ENCODE results near the gene PLIN4.
A peak's percentile ranks its signal among the peaks of the same experiment; 100 is the strongest.

Gene PLIN4

GRCh38 chr19:4523306-4524110 is 5.2 kb upstream of the PLIN4 start:
- peak in 1 of 2 experiments; percentile 34 for DNase-seq

- no peak for DNase-seq
These were observed 4.2 kb upstream of the PLIN4 start for GRCh38 chr19:4522291-4523002.

- no peak for DNase-seq
These were observed 3.6 kb upstream of the PLIN4 start for GRCh38 chr19:4521888-4522242.

- DNase-seq, result no peak
These were observed 3.0 kb upstream of the PLIN4 start for GRCh38 chr19:4521170-4521887.

GRCh38 chr19:4519521-4520277 is 1.4 kb upstream of the PLIN4 start:
- DNase-seq, result no peak

- DNase-seq, result no peak
These were observed 848 bp upstream of the PLIN4 start for GRCh38 chr19:4519172-4519496.

- DNase-seq, result no peak
These were observed 732 bp downstream of the PLIN4 start for GRCh38 chr19:4517451-4518057.

GRCh38 chr19:4516939-4517300 is 1.4 kb downstream of the PLIN4 start:
- no peak for DNase-seq

- no peak for DNase-seq
These were observed 1.9 kb downstream of the PLIN4 start for GRCh38 chr19:4516199-4516938.

DNA sequence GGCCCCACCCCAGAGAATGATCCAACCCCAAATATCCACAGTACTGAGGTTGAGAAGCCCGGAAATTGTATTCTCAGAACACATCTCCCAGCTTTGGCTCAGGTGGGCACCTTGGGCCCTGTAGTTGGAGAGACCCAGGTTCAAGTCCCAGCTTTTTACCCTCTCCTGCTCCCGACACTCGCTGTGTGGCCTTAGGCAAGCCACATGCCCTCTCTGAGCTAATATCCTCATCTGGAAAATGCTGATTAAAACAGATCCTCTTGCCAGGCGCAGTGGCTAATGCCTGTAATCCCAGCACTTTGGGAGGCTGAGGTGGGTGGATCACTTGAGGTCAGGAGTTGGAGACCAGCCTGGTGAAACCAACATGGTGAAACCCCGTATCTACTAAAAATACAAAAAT is 2.6 kb downstream of the PLIN4 start:
- no peak for DNase-seq

- no peak for DNase-seq
These were observed 5.0 kb downstream of the PLIN4 start for GRCh38 chr19:4513248-4513647.

GRCh38 chr19:4512070-4512469 is 6.2 kb downstream of the PLIN4 start:
- DNase-seq, result no peak

DNA sequence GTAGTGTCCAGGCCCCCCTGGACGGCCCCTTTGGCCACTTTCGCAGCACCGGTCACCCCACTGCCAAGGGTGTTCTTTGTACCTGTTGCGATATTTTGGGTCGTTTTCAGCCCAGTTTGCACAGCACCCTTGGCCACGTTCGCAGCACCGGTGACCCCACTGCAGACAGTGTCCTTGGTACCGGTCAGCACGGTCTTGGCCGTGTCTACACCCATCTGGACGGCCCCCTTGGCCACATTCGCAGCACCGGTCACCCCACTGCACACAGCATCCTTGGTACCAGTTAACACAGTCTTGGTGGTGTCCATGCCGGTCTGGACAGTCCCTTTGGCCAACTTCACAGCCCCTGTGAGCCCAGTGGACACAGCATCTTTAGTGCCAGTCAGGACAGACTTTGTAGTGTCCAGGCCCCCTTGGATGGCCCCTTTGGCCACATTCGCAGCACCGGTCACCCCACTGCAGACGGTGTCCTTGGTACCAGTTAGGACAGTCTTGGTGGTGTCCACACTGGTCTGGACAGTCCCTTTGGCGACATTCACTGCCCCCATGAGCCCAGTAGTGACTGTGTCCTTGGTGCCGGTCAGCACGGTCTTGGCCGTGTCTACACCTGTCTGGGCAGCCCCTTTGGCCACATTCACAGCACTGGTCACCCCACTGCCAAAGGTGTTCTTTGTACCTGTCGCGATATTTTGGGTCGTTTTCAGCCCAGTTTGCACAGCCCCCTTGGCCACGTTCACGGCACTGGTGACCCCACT is 6.8 kb downstream of the PLIN4 start:
- DNase-seq, result no peak

DNA sequence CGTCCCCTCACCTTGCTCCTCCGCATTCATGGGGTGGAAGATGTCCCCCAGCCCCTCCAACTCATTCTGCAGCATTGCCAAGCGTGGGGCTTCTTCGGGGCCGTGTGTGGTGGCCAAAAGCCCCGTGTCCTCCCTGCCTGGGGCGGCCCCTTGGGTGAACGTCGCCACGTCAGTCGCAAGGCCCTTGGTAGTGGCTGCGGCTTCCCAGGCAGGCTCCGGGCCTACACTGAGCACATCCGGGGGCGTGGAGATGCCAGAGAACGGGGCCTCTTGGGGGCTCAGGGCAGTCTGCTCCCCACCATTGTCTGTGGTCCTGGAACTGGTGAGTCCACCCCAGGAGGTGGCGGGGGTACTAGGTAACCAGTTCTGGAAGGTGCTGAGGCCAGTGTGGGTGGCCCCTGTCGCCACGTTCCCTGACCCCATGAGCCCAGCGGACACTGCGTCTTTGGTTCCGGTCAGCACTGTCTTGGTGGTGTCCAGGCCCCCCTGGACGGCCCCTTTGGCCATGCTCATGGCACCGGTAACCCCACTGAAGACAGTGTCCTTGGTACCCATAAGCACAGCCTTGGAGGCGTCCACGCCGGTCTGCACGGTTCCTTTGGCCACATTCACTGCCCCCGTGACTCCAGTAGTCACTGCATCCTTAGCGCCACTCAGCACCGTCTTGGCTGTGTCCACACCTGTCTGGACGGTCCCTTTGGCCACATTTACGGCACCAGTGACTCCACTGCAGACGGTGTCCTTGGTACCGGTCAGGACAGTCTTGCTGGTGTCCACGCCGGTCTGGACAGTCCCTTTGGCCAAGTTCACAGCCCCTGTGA is 7.6 kb downstream of the PLIN4 start:
- DNase-seq, result no peak

DNA sequence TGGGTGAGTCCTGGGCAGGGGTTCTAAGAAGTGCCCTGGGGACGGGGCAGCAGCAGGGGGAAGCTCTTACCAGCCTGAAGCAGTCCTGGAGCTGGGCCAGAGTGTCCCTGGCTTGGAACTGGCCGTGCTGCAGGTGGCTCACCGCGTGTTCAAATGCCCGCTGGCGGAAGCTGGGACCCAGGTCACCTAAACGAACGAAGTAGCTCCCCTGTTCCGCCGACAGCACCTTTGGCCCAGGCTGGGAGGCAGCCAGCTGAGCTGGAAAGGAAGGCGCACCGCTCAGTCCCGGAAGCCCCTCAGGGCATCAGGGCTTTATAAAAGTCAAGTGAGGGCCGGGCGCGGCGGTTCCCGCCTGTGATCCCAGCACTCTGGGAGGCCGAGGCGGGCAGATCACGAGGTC is 9.6 kb downstream of the PLIN4 start:
- DNase-seq, result no peak

- no peak for DNase-seq
These were observed 10.5 kb downstream of the PLIN4 start for GRCh38 chr19:4507804-4508203.

- no peak for DNase-seq
These were observed 11.2 kb downstream of the PLIN4 start for GRCh38 chr19:4507150-4507452.

GRCh38 chr19:4506449-4507149 is 11.7 kb downstream of the PLIN4 start:
- DNase-seq, result no peak

DNA sequence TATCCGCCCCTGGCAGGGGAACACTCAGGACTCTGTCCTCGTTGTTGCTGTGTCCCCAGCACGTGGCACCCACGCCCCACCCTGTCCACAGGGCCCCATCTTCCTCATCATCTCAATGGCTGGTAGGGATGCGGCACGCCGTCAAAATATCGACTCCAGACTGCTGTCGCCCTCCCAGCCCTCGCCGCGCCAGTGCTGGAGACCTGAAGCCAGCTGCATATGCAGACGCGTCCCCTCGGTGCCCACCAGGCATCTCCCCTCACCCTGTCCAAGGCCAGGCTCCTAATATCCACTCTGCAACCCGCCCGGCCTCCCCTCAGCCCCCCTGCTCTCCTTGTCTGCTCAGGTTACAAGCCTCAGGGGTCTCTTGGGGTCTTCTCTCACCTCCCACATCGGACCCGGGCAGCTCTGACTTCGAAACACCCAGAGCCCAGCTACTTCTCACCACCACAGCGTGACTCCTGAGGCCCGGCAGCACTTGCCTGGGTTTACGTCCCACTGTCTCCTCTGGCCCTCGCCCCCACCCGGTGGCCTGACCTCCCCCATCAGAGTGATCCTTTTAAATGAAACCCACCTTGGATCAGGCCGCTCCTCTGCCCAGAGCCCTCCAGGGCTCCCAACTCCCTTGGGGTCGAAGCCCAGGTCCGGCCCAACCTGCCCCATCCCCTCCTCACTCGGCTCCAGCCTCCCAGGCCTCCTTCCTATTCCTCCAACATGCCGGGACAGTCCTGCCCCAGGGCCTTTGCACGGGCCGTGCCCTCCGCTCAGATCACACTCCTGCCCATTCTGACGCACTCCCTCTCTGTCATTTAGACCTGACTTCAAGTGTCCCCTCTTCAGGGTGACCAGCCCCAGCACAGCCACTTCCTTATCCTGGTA is 12.5 kb downstream of the PLIN4 start:
- DNase-seq, result no peak

All from stimulated activated CD4-positive, alpha-beta T cell treated with anti-CD3 and anti-CD28 coated beads, Interleukin-4, amount 100 ng/mL, for 4 hours (primary cell).